IPS-11a (cell line): ENCODE results near the gene ZSWIM5.
"Not testable (repeated sequence)": the region's sequence is repeated elsewhere in the genome, so short reads cannot be mapped to it uniquely, and the experiment has no call there.

ENCODE experiments used
- H3K4me3 ChIP-seq: one replicate; pipeline ENCODE4 v1.5.1; 2013; ENCODE audit warnings: low read depth, low read length, control low read depth

ZSWIM5 gene

DNA sequence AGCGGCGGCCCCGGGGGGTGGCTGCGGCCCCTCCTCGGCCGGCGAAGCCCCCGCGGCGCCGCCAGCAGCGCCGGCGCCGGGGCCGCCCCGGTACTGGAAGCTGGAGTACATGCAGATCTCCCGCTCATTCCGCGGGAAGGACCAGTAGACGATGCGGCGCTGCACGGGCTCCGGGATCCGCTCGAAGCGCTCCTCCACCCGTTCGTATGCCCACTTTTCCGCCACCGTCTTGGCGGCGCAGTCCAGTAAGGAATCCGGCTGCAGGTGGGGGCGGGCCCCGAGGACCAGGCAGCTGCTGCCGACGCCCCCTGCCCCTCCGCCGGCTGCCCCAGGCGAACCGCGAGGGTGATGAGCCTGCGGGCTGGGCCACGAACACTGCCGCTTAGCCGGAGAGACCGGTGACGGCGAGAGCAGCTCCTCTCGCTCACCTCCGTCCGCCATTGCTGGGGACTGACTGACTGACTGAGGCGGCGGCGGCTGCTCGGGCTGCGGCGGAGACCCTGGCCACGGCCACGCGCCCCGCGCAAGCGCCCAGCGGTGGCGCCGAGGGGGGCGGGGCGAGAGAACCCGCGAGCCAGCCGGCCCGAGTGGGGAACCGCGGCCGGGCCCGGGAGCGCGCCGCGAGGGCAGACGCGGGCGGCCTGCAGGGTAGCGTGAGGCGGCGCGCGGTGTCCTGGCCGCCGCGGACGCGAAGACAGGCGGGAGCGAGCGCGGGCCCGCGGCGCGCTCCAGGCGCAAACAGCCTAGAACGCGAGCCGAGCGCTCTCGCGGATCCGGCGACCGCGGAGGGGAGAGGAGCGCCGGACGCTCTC lies at the start of gene ZSWIM5:
Gene ZSWIM5 (minus strand): TSS at position 696 of the 812 bp plus-strand sequence. CDS start 255 bp downstream, at position 441.
- H3K4me3 ChIP-seq = peak within 1 kb of the TSS; percentile 73

DNA sequence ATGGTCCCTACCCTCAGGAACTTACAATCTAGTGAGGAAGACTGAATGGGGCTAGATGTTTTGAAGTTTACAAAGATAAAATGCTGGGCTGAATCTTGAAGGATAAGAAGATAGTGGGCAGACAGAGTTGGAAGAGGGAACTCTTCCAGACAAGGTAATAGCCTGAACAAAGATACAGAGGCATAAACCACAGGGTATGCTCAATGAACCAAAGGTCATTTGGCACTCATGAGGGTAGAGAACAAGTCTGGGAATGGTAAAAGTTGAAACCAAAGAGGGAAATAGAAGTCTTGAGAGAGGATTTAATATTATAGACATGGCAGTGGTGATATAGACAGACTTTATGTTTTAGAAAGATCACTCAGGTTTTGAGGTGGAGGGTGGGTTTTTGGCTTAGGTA lies 48.1 kb upstream of the ZSWIM5 start:
- H3K4me3 ChIP-seq = no peak overlapping the region

DNA sequence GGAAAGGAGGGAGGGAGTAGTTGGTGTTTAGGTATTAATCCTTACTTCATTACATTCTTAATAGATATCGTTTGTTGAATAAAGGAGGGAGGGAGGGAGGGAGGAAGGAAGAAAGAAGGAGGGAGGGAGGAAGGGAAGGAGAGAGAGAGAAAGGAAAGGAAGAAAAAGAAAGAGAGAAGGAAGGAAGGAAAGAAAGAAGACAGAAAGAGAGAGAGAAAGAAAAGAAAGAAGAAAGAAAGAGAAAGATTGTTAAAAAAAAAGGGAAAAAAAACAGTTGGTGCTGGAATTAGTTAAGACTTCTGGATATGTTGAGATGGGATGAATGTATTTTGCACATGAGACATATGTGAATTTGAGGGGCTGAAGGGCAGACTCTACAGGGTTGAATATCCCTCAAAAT lies 44.1 kb upstream of the ZSWIM5 start:
- no peak overlapping the region for H3K4me3 ChIP-seq

DNA sequence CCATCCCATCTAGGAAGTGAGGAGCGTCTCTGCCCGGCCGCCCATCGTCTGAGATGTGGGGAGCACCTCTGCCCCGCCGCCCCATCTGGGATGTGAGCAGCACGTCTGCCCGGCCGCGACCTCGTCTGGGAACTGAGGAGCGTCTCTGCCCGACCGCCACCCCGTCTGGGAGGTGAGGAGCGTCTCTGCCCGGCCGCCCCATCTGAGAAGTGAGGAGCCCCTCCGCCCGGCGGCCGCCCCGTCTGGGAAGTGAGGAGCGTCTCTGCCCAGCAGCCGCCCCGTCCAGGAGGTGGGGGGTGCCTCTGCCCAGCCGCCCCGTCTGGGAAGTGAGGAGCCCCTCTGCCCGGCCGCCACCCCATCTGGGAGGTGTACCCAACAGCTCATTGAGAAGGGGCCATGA lies 41.6 kb upstream of the ZSWIM5 start:
- not testable (repeated sequence) for H3K4me3 ChIP-seq

DNA sequence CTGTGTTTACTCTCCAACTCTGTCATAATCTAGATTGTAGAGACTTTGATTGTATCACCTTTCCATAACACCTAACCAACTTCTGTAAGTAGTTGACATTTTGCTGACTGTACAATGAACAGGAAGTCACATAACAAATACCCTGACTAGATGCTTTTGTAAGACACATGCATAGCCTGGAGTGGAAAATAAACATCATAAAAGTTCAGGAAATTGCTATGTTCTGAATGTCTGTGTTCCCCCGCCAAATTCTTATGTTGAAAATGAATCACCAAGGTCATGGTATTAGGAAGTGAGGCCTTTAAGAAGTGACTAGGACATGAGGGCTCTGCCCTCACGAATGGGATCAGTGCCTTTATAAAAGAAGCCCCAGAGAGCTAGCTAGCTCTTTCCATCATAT lies 40.4 kb upstream of the ZSWIM5 start:
- H3K4me3 ChIP-seq = no peak overlapping the region

DNA sequence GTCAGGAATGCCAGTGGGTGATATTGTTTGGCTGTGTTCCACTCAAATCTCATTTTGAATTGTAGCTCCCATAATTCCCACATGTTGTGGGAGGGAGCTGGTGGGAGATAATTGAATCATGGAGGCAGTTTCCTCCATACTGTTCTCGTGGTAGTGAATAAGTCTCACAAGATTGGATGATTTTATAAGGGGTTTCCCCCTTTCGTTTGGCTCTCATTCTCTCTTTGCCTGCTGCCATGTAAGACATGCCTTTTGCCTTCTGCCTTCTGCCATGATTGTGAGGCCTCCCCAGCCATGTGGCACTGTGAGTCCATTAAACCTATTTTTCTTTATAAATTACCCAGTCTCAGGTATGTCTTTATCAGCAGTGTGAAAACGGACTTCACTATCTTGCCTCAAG lies 40.0 kb upstream of the ZSWIM5 start:
- H3K4me3 ChIP-seq = not testable (repeated sequence)

DNA sequence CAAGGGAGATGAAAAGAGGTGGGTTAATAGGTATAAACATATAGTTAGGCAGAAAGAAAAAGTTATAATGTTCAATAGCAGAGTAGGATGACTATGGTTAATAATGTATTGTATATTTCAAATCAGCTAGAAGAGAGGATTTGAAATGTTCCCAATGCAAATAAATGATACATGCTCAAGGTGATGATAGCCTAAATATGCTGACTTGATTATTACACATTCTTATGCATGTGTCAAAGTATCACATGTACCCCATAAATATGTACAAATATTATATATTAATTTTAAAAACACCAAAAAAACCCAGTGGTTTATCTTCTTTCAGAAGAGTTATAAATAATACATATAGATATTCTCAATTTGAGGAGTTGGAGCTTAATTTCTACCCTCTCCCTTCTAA lies 38.3 kb upstream of the ZSWIM5 start:
- no peak overlapping the region for H3K4me3 ChIP-seq

DNA sequence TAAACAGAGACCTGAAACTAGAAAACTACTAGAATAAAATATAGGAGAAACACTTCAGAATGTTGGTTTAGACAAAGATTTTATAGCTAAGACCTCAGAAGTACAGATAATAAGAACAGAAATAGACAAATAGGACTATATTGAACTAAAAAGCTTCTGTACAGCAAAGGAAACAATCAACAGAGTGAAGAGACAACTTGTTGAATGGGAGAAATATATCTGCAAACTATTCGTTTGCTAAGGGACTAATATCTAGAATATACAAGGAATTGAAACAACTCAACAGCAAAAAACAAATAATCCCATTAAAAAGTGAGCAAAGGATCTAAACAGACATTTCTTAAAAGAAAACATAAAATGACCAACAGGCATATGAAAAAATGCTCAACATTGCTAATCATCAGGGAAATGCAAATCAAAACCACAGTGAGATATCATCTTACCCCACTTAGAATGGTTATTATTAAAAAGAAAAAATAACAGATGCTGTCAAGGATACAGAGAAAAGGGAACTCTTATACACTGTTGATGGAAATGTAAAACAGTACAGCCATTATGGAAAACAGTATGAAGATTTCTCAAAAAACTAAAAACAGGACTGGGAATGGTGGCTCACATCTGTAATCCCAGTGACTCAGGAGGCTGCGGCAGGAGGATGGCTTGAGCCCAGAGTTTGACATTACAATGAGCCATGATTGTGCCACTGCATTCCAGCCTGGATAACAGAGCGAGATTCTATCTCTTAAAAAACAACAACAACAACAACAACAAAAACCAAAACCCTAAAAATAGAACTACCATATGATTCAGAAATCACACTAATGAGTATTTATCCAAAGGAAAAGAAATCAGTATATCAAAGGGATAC lies 37.3 kb upstream of the ZSWIM5 start:
- H3K4me3 ChIP-seq = no peak overlapping the region

DNA sequence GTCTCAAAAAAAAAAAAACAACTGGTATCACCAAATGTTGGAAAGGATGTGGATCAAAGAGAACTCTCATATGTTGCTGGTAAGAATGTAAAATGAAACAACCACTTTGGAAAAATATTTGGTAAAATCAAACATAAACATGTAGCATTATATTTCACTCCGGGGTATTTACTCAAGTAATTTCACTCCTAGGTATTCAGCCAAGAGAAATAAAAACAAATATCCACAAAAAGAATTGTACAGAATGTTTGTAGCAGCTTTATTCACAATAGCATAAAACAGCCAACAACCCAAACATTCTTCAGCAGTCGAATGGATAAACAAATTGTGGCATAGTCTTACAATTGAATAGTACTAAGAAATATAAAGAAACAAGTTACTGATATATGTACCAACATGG lies 32.4 kb upstream of the ZSWIM5 start:
- H3K4me3 ChIP-seq = no peak overlapping the region

DNA sequence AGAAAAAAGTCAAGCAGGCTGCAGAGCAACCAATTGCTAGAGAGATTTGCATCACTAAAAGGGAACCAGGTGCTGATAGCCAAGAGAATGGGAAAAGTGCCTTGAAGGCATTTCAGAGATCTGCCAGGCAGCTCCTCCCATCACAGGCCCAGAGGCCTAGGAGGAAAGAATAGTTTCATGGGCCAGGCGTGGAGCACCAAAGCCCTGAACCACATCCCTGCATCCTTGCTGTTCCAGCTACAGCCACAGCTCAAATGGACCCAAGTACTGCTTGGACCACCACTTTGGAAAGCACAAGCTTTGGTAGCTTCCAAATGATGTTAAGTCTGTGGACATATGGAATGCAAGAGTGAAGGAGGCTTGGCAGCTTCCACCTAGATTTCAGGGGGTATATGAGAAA lies 29.7 kb upstream of the ZSWIM5 start:
- H3K4me3 ChIP-seq = no peak overlapping the region

DNA sequence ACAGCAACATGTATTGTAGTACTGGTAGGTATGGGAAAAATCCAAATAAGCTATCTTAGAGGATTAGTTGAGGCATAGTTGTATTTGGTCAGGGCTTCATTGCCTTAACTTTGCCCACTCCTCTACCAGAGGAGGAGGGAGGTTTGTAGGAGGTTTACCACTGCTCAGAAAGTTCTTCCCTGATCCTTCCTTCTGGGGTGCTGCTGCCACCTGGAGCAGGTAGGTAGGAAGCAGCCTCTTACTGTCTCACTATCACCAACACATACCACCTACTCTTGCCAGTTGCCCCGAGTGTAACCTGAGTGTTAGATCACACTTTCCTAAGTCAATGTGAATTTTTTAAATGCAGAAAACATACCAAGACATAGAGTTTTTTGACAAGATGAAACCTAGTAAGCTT lies 24.1 kb upstream of the ZSWIM5 start:
- H3K4me3 ChIP-seq = no peak overlapping the region

DNA sequence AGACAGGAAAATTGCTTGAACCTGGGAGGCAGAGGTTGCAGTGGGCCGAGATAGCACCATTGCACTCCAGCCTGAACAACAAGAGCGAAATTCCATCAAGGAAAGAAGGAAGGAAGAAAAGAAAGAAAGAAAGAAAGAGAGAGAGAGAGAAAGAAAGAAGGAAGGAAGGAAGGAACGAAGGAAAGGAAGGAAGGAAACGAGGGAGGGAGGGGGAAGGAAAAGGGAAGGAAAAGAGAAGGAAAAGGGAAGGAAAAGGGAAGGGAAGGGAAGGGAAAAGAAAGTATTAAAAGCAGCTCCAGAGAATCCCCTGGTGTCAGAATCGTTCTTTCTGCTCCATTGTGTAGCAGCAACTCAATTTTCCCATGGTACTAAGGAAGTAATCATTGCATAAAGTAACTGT lies 19.2 kb upstream of the ZSWIM5 start:
- no peak overlapping the region for H3K4me3 ChIP-seq

DNA sequence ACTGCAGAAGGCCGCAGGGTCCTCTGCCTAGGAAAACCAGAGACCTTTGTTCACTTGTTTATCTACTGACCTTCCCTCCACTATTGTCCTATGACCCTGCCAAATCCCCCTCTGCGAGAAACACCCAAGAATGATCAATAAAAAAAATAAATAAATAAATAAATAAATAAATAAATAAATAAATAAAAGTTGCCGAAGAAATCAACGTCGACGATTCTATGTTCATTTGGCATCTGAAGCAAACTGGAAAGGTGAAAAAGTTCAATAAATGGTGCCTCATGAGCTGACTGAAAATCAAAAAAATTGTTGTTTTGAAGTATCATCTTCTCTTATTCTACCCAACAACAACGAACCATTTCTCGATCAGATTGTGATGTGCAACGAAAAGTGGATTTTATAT lies 17.3 kb upstream of the ZSWIM5 start:
- H3K4me3 ChIP-seq = not testable (repeated sequence)

DNA sequence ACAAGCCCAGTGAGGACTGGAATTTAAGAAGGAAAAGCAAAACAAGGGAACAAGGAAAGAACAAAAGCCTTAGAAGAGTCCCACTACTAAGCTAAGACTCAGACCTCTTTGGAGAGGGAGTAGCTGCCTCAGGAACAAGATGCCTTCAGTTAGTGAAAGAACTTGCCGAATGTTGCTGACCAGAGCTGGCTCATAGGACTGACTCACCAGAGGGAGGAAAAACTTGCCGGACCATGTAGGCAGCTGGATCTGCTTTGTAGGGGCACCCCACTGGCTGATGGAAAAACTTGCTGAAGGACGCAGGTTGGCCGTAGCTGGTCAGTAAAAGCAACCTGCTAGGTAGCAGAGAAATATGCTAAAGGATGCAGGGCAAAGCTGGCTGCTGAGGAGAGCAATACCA lies 15.3 kb upstream of the ZSWIM5 start:
- H3K4me3 ChIP-seq = no peak overlapping the region

DNA sequence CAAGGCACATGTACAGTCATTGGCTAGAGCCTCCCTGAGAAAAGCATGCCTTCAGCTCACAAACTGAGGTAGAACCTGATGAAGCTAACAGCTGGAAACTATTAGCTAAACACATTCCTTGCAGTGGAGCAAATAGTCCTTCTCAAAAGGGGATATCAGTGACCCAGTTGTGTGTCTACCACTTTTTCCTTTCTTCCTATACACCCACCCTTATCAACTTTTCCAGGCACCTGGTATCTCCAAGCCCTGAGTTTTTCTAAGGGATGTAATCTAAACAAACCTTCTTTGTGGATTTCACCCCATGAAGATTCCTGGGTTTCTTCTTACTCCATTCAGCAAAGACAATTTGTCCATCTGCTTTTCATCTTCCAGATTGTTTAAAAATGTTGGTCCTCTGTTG lies 10.5 kb upstream of the ZSWIM5 start:
- H3K4me3 ChIP-seq = no peak overlapping the region

DNA sequence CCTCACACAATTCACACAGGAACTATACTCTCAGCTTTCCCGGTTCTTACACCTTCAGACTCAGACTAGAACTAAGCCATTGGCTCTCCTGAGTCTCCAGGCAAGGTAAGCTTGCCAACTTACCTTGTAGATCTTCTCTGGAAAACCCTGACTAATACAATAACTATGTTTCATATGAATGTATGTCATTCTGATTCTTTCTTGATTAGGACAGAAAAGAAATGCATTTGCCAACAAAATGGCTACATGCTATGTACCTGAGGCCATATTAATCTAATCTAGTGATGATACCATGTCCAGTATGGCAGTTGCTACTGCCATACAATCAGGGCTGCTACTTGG lies 9.8 kb upstream of the ZSWIM5 start:
- no peak overlapping the region for H3K4me3 ChIP-seq

DNA sequence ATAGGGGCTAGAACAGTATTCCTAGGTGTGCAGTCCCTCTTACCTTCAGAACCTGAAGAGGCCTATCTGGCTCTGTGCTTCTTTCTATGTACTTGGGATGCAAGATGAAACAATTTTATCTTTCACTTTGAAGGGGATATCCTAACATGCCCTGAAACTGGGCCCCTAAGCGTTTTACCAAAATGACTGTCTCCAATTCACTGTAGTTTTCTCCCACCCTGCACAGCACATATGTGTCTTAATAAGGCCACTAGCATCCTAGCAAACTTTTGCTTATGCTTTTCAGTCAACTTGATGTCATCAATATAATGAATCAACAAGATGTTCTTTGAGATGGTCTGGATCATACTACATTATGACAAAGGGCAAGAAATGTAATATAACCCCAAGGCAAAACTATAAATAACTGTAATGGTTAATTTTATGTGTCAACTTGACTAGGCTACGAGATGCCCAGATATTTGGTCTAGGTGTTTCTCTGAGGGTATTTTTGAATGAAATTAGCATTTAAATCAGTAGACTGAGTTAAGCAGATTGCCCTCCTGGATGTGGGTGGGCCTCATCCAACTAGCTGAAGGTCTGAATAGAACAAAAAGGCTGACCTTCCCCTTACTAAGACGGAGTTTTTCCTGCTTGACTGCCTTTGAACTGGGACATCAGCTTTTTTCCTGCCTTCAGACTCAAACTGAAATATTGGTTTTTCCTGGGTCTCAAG lies 9.2 kb upstream of the ZSWIM5 start:
- H3K4me3 ChIP-seq = no peak overlapping the region

DNA sequence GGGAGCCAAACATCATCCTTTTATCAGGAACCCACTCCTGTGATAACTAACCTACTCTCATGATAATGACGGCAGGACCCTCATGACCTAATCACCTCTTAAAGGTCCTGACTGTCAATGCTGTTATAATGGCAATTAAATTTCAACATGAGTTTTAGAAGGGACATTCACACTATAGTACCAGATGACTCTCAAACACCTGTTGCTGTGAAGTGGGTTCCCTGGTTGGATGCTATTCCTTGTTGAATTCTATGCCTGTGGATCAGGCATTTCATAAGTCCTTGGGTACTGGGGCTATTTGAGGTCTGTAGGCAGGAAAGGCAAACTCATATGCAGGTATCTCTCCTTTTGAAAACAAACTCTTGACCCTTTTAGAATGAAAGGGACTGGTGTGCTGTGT lies 7.5 kb upstream of the ZSWIM5 start:
- no peak overlapping the region for H3K4me3 ChIP-seq

DNA sequence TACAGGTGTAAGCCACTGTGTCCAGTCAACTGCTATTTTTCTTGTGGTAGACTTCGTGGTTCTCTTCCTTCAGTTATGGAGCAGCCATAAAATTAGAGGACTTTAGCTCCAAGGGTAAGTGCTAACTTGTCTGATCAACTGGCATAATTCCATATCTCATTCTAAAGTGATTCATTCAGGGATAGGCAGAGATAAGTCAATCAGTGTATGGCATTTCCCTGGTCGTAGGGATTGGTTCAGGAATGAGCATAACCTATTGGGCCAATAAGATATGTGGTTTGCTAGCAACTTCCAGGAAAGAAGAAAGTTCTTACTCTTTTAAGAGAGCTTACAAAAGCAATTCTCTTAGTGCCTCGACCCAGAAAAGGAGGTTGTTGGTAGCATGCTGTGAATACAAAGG lies 4.7 kb upstream of the ZSWIM5 start:
- no peak overlapping the region for H3K4me3 ChIP-seq

DNA sequence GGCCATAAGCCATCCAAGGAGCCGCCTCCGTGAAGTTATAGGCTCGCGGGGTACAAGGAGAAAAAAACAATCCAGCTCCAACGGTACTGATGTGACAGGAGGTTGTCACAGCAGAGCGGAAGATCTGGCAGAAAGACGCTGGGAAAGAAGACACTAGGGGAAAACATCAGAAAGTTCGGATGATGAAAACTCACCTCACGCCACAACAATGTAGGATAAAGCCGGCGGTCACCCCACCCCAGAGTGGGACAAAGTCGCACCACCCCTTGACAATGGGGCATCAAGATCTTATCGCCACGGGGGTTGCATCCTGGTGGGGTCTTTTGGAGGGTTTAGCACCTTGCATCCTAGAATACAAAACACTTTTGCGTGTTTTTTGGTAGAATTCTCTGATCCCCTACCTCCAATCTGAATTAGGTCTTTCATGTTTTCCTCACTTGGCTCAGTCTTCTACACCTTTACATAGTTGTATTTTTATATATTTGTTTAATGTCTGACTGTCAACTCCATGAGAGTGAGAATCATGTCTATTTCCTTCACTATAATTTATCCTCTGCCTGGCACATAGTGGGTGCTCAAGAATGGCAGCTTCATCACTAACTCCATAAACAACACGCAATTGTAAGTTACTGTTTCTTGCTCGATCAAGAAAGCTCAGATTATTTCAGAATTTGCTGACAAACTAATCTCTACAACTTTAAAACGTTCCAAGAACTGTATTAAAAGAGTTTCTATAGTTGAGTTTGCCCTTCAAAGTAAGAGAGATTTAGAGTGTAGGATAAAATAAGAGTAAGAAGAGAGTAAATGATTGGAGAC lies 611 bp upstream of the ZSWIM5 start:
- peak overlapping the region; percentile 73 for H3K4me3 ChIP-seq
